HG03342 (cell line): ENCODE results near the gene UVRAG.

Experiments used
- ATAC-seq: cut with Tn5 transposase; IDR thresholded peaks from one replicate; pipeline ENCODE4 v1.9.1; 2021; ENCODE audit warnings: mild to moderate bottlenecking, moderate library complexity; ENCODE audit not compliant: unreplicated experiment

Gene UVRAG

DNA sequence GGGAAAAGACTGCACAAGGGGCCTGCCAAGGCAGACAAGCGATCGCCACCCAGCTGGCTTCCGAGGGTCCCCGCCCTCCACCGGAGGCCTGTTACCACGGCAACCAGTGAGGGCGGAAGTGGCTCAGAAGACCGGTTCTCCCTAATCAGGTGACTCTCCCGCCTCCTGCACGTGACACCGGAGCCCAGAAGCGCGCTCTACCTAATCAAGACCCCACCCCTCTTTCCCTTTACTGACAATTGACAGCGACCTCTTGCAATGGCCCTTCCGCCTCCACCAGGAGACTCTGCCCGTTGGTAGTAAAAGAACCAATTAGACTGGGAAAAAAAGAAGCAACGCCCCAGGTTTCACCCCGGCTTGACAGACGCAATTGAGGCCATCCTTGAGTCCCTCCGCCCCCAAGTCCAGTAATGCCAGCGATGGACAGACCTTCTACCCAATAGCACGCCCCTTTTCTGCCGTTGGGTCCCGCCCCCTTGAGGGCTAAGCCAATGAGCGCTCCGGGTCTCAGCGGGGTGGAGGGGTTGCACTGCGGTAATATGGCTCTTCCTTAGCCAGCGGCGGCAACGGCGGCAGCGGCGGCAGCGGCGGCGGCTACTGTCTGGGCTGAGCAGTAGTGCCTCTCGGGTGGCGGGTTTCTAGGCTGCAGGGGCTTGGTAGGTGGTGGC lies at the start of gene UVRAG:
Gene UVRAG (plus strand): TSS at position 534 of the 668 bp plus-strand sequence. CDS start 198 bp downstream, outside the sequence.
- peak; percentile 66 for ATAC-seq

DNA sequence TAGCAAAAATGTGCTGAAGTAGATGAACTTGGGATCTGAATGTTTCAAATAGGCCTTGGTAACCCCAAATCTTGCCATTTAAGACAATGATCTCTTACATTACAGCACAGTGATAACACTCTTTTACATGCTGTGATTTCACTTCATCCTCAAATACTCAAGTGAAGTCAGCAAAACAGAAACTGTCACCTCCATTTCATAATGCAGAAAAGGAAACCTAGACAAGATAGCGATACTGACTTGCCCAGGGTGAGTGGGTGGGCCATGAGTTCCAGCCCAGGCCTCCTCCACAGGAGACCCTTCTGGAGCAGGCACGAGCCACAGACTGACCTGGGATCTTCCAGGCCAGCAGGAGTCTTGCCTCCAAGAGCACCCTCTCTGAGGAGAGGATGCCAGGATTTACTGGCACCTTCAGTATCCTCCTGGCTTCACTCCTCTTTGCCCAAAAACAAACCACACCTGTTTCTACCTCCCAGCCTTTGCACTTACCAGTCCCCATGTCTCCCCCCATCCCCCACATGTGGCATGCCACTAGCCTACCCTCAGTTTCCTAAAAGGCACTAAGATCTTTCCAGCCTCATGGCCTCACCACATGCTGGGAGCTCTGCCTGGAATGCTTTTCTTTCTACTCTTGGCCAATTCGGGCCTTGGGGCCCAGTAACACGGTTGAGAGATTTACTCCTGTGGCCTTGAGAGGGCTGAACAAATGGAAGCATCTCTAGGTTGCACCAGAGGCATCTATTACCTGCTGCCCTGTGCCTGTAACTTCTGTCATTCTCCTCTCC lies 48.4 kb upstream of the UVRAG start:
- no peak for ATAC-seq

DNA sequence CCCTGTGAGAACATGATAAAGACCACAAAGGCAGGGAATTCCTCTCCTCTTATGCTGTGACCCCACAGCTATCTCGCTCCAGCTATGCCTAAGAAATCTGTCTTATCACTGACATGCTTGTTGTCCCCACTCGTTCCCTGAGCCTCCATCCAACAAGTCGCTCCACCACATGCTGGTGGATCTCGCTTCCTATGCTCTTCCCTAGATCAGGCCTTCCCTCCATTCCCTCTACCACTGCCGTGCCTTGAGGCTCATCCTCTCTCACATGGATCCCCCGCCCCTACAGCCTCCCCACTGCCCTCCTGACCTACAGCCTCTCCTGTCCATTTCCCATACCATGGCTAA lies 47.8 kb upstream of the UVRAG start:
- ATAC-seq, result no peak

DNA sequence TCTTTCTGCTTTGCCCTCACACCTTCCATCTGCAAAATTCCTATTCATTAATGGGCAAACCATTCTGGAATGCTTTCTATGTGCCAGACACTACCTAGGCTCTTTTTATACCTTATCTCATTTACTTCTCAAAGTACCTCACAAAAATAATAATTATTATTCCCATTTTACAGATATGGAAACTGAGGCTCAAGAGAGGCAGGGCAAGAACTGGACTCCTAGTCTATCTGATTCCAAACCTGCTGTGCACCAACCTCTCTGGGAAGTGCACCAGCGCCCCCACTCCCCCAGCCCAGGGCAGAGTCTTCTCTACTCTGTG lies 47.3 kb upstream of the UVRAG start:
- no peak for ATAC-seq

DNA sequence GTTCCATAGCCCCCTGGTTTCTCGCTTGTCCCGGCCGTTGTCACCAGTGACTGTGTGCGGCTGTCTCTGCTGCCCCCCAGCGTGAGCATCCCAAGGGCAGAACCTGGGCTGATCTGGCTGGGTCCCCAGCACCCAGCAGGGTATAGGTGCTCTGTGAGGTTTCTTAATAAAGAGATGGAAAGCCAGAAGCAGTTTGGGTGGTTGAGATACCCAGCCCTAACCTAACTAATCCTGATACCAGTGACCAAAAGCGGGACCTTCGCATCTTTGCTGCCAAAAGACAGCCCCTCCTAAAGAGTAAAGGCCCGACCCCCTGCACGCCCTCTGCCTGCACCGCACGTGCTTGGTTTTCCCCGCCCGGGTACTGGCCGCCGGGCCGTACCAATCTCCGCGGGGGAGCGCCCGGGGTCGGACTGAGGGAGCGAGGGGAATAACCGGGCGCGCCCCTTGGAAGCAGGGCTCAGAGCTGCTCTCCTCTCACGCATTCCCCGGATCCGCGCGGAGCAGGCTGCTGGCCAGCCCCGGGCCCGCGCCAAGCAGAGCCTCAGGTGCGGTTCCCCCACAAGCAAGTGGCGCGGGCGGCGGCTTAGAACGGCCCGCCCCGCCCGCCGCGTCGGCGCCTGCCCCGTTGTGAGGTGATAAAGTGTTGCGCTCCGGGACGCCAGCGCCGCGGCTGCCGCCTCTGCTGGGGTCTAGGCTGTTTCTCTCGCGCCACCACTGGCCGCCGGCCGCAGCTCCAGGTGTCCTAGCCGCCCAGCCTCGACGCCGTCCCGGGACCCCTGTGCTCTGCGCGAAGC lies 46.7 kb upstream of the UVRAG start, which contains the start of gene DGAT2:
Gene DGAT2 (plus strand): TSS at position 667 of the 797 bp plus-strand sequence. CDS start 214 bp downstream, outside the sequence.
- ATAC-seq, result peak; percentile 57

DNA sequence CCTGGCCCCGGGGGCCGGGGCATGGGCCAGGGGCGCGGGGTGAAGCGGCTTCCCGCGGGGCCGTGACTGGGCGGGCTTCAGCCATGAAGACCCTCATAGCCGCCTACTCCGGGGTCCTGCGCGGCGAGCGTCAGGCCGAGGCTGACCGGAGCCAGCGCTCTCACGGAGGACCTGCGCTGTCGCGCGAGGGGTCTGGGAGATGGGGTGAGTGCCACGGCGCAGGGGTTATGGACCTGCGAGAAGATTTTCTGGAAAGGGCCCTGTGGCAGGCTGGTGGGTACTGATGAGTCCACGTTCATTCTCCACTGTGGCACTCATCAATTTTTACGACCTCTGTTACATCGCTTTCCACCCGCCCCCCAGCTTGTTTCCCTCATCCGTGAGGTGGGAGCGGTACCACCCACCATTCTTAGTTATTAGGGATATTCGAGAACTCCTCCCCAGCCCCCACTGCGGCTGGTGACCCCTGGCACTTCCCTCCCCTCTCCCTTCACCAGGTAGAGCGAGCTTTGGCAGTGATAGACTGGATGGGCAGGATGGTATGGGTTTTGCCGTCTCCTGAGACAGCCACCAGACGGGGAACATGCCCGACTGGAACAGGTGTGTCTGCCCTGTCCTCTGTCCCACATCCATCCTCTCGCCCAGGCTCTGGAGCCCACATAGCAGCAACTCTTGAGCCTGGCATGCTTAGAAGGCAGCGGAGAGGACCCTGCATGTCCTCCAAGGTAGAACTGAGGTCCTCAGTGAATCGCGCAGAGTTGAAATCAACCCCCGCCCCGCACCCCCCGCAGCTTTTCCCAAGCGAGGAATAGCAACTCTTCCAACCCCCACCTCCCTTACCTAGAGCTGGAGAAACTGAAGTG lies 45.9 kb upstream of the UVRAG start:
- no peak for ATAC-seq

DNA sequence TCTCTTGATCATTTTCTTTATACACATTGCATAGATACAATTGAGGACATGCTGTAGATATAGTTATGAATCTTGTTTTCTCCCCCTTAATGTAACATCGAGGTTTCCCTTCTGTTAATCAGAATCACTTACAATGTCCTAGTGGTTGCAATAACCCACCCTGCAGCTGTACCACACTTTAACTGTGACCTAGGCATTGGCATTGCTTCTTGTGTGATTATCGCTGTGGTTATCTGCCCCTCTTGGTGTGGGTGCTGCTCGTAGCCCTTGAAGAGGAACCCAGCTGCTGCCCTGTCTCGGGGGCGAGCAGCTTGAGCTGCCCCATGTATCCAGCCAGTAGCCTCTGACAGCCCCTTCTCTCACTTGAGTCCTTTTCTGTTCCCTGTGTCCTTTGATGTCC lies 44.9 kb upstream of the UVRAG start:
- ATAC-seq, result no peak

DNA sequence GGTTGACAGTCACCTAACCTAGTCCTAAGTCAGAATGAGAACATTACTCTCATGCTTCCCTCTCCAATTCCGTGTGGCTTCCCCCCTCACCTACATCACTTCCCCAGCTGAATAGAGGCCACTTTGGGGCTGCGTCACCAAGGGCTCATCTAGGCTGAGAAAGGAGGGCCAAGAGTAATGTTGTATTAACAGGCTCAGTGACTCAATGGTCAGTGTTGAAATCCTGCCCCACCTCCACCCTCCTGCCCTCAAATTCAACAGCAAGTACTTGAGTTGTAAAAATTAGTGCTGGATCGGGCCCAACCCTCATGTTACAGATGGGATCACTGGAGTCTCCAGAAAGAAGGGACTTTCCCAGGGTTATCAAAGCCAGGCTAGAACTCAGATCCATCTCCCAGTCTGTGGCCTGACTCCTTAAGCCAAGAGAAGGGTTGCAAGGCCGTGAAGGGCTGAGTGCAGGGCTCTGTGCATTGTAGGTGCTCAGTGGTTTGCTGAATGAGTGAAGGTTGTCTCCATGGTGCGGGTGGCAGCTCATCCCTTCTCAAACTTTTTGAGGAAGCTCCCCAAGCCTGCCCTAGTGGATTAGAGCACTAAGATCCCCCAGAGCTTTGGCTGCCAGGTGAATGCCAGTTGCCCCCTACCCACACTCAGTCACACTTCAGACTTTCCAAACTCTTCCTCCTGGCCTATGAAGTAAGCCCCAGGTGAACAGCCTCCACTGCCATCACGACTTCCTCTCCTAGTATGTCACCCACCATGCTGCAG lies 43.2 kb upstream of the UVRAG start:
- no peak for ATAC-seq

DNA sequence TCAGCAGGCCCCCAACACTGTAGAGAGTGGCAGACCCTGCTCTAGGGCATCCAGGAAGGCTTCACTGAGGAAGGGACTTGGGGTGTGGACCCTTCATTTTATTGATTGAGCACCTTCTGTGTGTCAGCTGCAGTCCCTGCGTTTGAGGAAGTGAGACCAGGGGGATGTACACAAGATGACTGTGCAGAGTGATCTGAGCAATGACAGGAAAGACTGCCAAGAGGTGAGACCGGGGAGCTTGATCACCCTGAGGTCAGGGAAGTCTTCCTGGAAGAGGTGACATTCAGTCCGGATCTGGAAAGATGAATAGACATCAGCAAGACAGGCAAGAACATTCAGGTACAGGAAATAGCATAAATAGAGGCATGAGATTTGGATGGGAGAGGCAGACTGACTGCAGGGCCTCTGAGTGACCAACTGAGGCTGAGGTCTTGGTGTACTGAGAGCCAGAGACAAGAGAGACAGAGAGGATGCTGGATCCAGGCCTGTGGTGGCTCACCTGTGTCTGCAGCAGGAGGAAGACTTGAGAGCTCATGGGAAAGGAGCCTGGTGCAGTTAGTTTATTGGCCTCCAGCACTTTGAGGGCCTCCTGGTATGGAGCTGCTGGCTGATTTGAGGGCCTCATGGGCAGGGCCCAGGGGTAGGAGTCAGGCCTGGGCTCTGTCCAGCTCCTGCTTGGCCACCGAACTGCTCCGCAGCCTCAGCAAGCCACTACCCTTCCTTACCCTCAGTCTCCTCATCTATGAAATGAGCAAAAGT lies 41.2 kb upstream of the UVRAG start:
- peak; percentile 87 for ATAC-seq

DNA sequence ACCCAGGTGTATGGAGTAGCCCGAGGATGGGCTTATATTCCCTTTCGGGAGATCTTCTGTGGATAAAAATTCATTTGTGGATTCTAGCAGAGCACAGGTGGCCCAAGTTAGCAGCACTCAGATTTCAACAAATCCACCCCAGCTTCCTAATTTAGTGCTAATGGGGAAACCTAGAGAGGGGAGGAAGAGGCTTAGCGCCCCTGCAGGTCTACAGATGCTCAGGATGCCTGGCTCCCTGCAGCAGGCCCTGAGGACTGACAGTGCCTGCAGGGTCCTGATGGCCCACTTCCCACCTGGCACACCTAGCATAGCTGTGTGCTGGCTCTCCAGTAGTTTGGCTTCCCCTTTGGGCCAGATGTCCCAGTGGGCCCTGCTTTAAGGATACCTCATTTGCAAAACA lies 40.0 kb upstream of the UVRAG start:
- no peak for ATAC-seq

DNA sequence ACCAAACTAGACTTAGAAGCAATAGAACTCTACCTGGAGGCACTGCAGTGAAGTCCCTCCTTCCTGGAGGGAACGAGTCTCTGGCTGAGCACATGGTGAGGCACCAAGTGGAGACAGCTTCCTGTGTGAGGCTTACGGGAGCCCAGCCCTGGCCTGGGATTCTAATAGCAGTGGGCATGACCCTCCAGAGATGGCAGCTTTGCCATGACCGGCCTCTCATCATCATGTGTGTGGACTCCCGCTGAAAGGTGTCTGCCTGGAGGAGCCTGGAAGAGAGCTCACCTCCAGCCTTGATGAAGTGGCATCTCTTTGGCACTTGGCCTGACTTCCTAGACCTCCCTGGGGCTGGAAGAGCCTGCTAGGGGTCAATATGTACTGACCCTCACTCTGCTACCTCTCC lies 38.5 kb upstream of the UVRAG start:
- no peak for ATAC-seq

DNA sequence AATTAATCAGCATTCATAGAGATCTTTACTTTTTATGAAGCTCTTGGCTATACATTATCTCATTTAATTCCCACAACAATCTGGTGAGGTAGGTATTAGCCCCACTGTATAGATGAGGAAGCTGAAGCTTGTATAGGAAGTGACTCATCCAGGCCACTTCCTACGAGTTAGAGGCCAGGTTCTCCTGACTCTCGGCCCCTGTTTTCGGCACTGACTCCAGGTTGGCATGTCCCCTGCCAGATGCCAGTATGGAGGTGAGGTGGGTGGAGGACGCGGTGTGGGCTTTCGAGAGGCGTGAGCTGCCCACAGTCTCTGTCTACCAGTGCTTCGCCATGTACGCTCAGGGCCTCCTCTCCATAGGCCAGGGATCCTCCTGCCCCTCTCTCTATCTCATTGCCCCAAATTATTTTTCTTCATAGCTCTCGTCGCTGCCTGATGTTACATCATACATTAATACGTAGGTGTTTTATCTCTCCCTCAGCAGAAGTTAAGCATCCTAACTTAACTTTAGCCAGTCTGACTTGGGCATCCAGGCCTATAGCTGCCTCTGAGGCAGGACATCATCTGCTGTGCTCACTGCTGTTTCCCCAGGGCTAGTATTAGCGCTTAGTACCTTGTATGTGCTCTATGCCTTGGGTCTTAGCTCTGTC lies 37.4 kb upstream of the UVRAG start:
- ATAC-seq, result no peak

DNA sequence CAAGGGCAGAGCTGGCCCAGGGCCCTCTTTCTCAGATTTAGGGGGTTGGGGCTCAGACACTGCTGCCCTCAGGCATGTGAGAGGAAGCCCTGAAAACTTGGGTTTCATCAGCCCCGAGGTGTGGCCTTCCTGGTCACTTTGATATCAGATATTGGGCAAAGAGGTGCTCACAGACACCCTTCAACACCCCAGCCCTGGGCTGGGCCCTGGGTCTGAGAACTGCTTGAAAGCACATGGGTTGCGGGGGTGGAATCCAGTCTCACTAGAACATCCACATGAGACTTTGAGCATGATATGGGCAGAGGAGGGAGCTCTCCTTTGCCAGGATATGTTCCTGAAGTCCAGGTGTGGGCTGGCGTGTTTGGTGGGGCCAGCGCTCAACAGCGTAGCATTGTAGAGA lies 36.0 kb upstream of the UVRAG start:
- no peak for ATAC-seq

DNA sequence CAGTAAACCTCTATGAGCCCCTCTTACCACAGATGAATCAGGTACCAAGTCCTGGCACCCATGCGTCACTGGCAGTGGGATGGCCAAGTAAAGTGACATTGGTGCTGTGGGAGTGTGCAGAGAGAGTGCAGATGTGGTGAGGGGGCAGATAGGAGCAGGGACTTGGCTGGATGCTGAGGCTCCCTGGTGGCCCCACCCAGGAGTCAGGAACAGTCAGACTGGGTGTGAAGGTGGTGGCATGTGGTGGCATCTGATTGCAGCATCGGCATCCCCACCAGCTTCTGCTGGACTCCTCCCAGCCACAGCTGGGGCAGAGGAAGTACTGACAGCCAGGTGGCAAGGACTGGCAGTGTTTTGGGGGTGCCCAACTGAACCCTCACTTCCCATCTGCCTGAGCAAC lies 35.0 kb upstream of the UVRAG start:
- ATAC-seq, result no peak

DNA sequence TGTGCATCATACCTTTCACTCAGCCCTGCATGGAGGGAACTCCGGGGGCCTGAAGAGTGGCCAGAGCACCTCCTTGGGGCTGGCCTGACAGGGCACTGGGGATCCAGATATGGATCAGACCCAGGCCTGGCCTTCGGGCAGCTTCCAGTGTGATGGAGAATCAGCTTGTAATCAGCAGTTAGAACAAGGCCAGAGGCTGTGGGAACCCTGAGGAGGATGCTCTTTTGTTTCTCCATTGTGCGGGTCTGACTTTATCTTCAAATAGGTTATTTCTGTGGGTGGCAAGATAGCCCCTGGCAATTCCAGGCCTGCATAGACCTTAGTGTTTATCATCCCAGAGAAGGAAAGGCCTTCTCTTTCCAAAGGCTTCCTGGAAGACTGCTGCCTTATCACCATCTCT lies 34.1 kb upstream of the UVRAG start:
- ATAC-seq, result no peak

DNA sequence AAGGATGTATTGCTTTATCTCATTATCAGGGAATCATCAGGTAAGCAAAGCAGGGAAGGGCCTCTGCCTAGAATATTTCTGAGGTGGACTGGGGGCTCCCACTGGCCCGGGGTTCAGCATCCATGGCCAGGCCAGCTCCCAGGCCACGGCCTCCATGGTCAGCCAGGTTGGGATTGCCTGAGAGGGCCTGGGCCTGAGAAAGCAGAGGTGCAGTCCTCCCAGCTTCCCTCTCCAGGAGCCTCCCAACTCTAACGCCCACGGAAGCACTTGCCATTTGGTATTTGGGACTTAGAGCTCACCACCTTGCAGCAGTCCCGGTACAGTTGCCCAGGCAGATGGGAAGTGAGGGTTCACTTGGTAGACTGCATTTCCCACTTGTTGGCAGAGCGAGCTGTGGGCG lies 33.7 kb upstream of the UVRAG start:
- ATAC-seq, result no peak

DNA sequence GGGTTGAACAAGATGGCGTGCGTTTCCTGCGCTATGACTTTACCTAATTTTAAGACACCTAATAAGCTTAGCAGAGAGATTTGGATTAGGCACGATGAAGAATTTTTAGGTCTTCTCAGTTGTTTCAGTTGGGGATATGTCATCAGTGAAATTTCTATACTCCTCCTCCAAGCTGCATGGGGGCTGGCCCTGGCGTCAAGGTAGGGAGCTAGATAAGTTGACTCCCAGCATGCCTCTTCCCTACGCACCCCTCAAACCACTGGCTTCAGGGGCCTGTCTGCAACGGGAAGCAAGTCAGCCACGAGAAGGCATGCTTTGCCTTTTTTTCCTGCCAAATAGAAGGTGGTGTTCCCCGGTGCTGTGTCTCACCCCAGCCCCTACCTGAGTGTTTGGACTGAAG lies 33.2 kb upstream of the UVRAG start:
- ATAC-seq, result no peak

DNA sequence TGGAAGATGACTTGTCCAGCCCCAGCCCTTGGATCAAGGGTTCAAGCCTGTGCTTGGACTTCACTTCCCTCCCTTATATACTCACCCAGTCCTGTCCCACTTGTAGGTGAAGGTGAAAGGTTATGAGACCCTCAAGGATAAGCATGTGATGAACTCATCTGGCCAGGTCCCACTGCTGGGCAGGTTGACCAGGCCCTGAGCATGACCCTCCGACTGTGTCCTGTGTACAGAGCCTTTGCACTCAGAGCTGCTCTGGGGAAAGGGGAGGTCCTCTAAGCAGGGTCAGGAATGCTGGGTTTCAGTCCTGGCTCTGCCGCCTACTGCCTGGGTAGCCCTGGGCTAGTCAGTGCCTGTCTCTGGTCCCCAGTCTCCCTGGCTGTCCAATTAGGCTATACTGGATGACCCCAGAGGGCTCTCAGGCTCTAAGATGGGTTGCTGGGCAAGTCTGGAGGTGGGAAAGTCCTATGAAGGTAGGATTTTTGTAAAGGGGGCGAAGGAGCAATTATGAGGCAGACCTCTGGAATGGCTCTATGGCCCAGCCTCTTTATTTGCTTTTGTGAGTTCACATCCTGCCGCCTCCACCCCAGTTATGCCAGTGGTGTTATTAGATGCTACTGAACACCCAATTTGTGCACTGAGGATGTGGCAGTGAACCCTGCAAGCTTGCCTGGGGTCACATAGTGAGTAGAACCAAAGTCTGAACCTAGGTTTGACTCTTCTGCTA lies 32.3 kb upstream of the UVRAG start:
- ATAC-seq, result no peak
